IMR-90 (cell line): Measurements from ENCODE around the gene ZNF365. TPM values are rescaled to one million over a fixed set of nuclear protein-coding genes. Genes with fewer than 3 reads are reported as not detected.
A peak's percentile ranks its signal among the peaks of the same experiment; 100 is the strongest.

Source experiments
- ATAC-seq: fragments of 200-7000 bp; cut with Tn5 transposase; 2 replicates; pipeline ENCODE4 v1.9.1; 2020; ENCODE audit warnings: low read depth, mild to moderate bottlenecking, moderate library complexity
- BruUV-seq: library from RNA; stranded (reverse); fragments of 400-500 nt; replicated peaks from 2 replicates; lab custom pipeline; 2021; lab: Mats Ljungman, UMichigan
- CTCF ChIA-PET: fragments of 300-600 bp; formaldehyde crosslinking; extraction: SDS; loops from one replicate; lab custom pipeline; 2021; ENCODE audit warnings: antibody characterized with exemption; lab: Yijun Ruan, JAX
- POLR2A ChIA-PET: fragments of 300-600 bp; sonication (Branson Sonifier 250); formaldehyde crosslinking; loops from one replicate; lab custom pipeline; 2022; ENCODE audit warnings: antibody characterized with exemption; ENCODE audit not compliant: unreplicated experiment; lab: Charles Lee
- DNase-seq: peaks from one replicate; pipeline ENCODE4 v3.0.0; 2013
- H2AFZ ChIP-seq: replicated peaks from 2 replicates; pipeline ENCODE3; 2013; ENCODE audit warnings: low read length, mild to moderate bottlenecking; ENCODE audit not compliant: poor library complexity
- H2AK5ac ChIP-seq: 2 replicates; pipeline ENCODE4 v1.6.1; 2013; ENCODE audit warnings: low read depth, low read length, inconsistent platforms
- H2AK9ac ChIP-seq: replicated peaks from 2 replicates; pipeline ENCODE3; 2013; ENCODE audit warnings: mild to moderate bottlenecking, low read depth, low read length, moderate library complexity; ENCODE audit not compliant: poor library complexity
- H2BK120ac ChIP-seq: 2 replicates; pipeline ENCODE4 v1.6.1; 2013; ENCODE audit warnings: low read depth, low read length, inconsistent platforms
- H2BK15ac ChIP-seq: 3 replicates; pipeline ENCODE4 v1.6.1; 2013; ENCODE audit warnings: low read depth, low read length, inconsistent platforms
- H2BK20ac ChIP-seq: 2 replicates; pipeline ENCODE4 v1.6.1; 2013; ENCODE audit warnings: low read depth, mild to moderate bottlenecking, inconsistent platforms, low read length, moderate library complexity
- H2BK5ac ChIP-seq: 2 replicates; pipeline ENCODE4 v1.6.1; 2013; ENCODE audit warnings: mild to moderate bottlenecking, low read depth, low read length, inconsistent platforms; ENCODE audit not compliant: poor library complexity, severe bottlenecking
- H3K14ac ChIP-seq: replicated peaks from 2 replicates; pipeline ENCODE4 v1.6.1; 2013; ENCODE audit warnings: low read depth, low read length, inconsistent platforms
- H3K18ac ChIP-seq: 2 replicates; pipeline ENCODE4 v1.6.1; 2013; ENCODE audit warnings: low read depth, low read length, control low read depth
- H3K23ac ChIP-seq: 2 replicates; pipeline ENCODE4 v1.6.1; 2013; ENCODE audit warnings: low read depth, low read length, inconsistent platforms
- H3K27ac ChIP-seq: 2 replicates; pipeline ENCODE4 v1.5.1; 2013; ENCODE audit warnings: mild to moderate bottlenecking, control low read depth, low read length; ENCODE audit not compliant: insufficient read depth
- H3K27me3 ChIP-seq: 2 replicates; pipeline ENCODE4 v1.6.1; 2013; ENCODE audit warnings: low read length; ENCODE audit not compliant: control insufficient read depth, insufficient read depth
- H3K36me3 ChIP-seq: 2 replicates; pipeline ENCODE4 v1.6.1; 2013; ENCODE audit warnings: low read length, mixed read lengths; ENCODE audit not compliant: control insufficient read depth, insufficient read depth
- H3K4ac ChIP-seq: 2 replicates; pipeline ENCODE4 v1.6.1; 2013; ENCODE audit warnings: low read depth, low read length, inconsistent platforms
- H3K4me1 ChIP-seq: 2 replicates; pipeline ENCODE4 v1.6.1; 2013; ENCODE audit warnings: low read length, mixed read lengths; ENCODE audit not compliant: control insufficient read depth, insufficient read depth
- H3K4me2 ChIP-seq: 2 replicates; pipeline ENCODE4 v1.6.1; 2013; ENCODE audit warnings: low read depth, mild to moderate bottlenecking, control low read depth, low read length, moderate library complexity
- H3K4me3 ChIP-seq: 2 replicates; pipeline ENCODE4 v1.5.1; 2013; ENCODE audit warnings: low read depth, mild to moderate bottlenecking, control low read depth, low read length, moderate library complexity; ENCODE audit not compliant: insufficient read depth
- H3K56ac ChIP-seq: 2 replicates; pipeline ENCODE4 v1.6.1; 2013; ENCODE audit warnings: low read length, inconsistent platforms; ENCODE audit not compliant: insufficient read depth; ENCODE audit errors: extremely low read depth
- H3K79me1 ChIP-seq, 2 experiments: 2 replicates each; pipeline ENCODE4 v1.6.1; 2013; ENCODE audit warnings: low read length in 2 of 2, inconsistent platforms in 1 of 2, low read depth in 1 of 2
- H3K9ac ChIP-seq: 2 replicates; pipeline ENCODE4 v1.6.1; 2013; ENCODE audit warnings: low read depth, low read length, control low read depth
- H3K9me1 ChIP-seq: 2 replicates; pipeline ENCODE4 v1.6.1; 2013; ENCODE audit warnings: low read length, inconsistent platforms; ENCODE audit not compliant: insufficient read depth
- H3K9me3 ChIP-seq: 2 replicates; pipeline ENCODE4 v1.6.1; 2013; ENCODE audit warnings: low read length; ENCODE audit not compliant: control insufficient read depth, insufficient read depth
- H4K20me1 ChIP-seq: 2 replicates; pipeline ENCODE4 v1.6.1; 2013; ENCODE audit warnings: low read length, inconsistent platforms; ENCODE audit not compliant: insufficient read depth
- H4K5ac ChIP-seq: 2 replicates; pipeline ENCODE4 v1.6.1; 2013; ENCODE audit warnings: mild to moderate bottlenecking, low read depth, low read length, control low read depth
- H4K8ac ChIP-seq, 2 experiments: 2 replicates each; pipeline ENCODE4 v1.6.1; 2013; ENCODE audit warnings: low read depth in 2 of 2, low read length in 2 of 2, control low read depth in 1 of 2, inconsistent platforms in 1 of 2
- H4K91ac ChIP-seq: 2 replicates; pipeline ENCODE4 v1.6.1; 2013; ENCODE audit warnings: low read depth, low read length, inconsistent platforms; ENCODE audit not compliant: insufficient read depth
- BHLHE40 ChIP-seq: fragments of 150-350 bp; IDR thresholded peaks from 2 replicates; pipeline ENCODE4 v1.6.1; 2016; ENCODE audit warnings: mild to moderate bottlenecking, low read depth, low read length
- CEBPB ChIP-seq: IDR thresholded peaks from 2 replicates; pipeline ENCODE4 v1.6.1; 2012; ENCODE audit warnings: low read depth, low read length, improper control_type of control experiment
- CHD1 ChIP-seq: IDR thresholded peaks from 2 replicates; pipeline ENCODE4 v1.6.1; 2012; ENCODE audit warnings: low read depth, low read length, improper control_type of control experiment
- FOS ChIP-seq: fragments of 150-350 bp; IDR thresholded peaks from 2 replicates; pipeline ENCODE4 v1.6.1; 2016; ENCODE audit warnings: low read depth, low read length
- MAFK ChIP-seq: IDR thresholded peaks from 2 replicates; pipeline ENCODE4 v1.6.1; 2012; ENCODE audit warnings: low read depth, low read length, improper control_type of control experiment
- MAZ ChIP-seq: IDR thresholded peaks from 2 replicates; pipeline ENCODE4 v1.6.1; 2012; ENCODE audit warnings: low read depth, mild to moderate bottlenecking, low read length, improper control_type of control experiment, moderate library complexity, borderline replicate concordance
- MXI1 ChIP-seq: IDR thresholded peaks from 2 replicates; pipeline ENCODE4 v1.6.1; 2012; ENCODE audit warnings: low read depth, mild to moderate bottlenecking, low read length, moderate library complexity, borderline replicate concordance
- NFE2L2 ChIP-seq: fragments of 150-350 bp; IDR thresholded peaks from 2 replicates; pipeline ENCODE4 v1.6.1; 2016; ENCODE audit warnings: low read depth, mild to moderate bottlenecking, low read length
- POLR2A ChIP-seq: IDR thresholded peaks from 2 replicates; pipeline ENCODE4 v1.6.1; 2012; ENCODE audit warnings: mild to moderate bottlenecking, low read depth, low read length
- RAD21 ChIP-seq: IDR thresholded peaks from 2 replicates; pipeline ENCODE4 v1.6.1; 2012; ENCODE audit warnings: low read length, improper control_type of control experiment
- RCOR1 ChIP-seq: IDR thresholded peaks from 2 replicates; pipeline ENCODE4 v1.6.1; 2012; ENCODE audit warnings: mild to moderate bottlenecking, low read length, improper control_type of control experiment; ENCODE audit not compliant: insufficient replicate concordance
- RFX5 ChIP-seq: IDR thresholded peaks from 2 replicates; pipeline ENCODE4 v1.8.0; 2012; ENCODE audit warnings: low read depth, mild to moderate bottlenecking, low read length, moderate library complexity
- SMC3 ChIP-seq: fragments of 150-350 bp; IDR thresholded peaks from 2 replicates; pipeline ENCODE4 v1.6.1; 2016; ENCODE audit warnings: low read depth, mild to moderate bottlenecking, antibody characterized with exemption, low read length, moderate library complexity
- WGBS, 2 experiments: methylation state at CpG; one replicate each; pipeline versions ENCODE4 v1.1.5 to v1.1.7; 2013; ENCODE audit warnings: missing lambda C conversion rate in 2 of 2; ENCODE audit not compliant: insufficient read length in 1 of 2; ENCODE audit errors: extremely low coverage in 2 of 2; 5-methylcytosine and 5-hydroxymethylcytosine counted together
- dilution Hi-C: fragments of 300-500 bp; cut with HindIII; formaldehyde crosslinking; loops from one replicate; pipeline ENCODE4 v1.14.3; 2018; ENCODE audit warnings: low sequenced_read_pairs; ENCODE audit not compliant: unreplicated experiment
- in situ Hi-C: fragments of 300-500 bp; cut with MboI; formaldehyde crosslinking; loops from 3 replicates; pipeline ENCODE4 v1.14.3; 2019; ENCODE audit warnings: low sequenced_read_pairs, inconsistent platforms, mixed read lengths
- intact Hi-C: fragments of 100-400 bp; cut with micrococcal nuclease; formaldehyde crosslinking; loops from 2 replicates; pipeline ENCODE4 v1.10.0; 2022
- polyA plus RNA-seq, 3 experiments: library from polyadenylated mRNA; depleted of rRNA; stranded (reverse); fragments of >200 nt; gene quantifications; 2 replicates each; pipeline ENCODE4 v1.2.3, GENCODE V29; 2012; ENCODE audit warnings: low replicate concordance in 1 of 3
- total RNA-seq: library from RNA; depleted of rRNA; stranded (reverse); fragments of >200 nt; gene quantifications from 2 replicates; pipeline ENCODE4 v1.2.3, GENCODE V29; 2012
- TF ChIP-seq, protein P1 (sequence below): fragments of 150-350 bp; IDR thresholded peaks from 2 replicates; pipeline ENCODE4 v1.6.1; 2017; ENCODE audit warnings: mild to moderate bottlenecking, antibody characterized with exemption, low read length, low read depth
- TF ChIP-seq, protein P2 (sequence below): conservative IDR thresholded peaks from 2 replicates; pipeline ENCODE4 v1.5.1; 2012; ENCODE audit warnings: mild to moderate bottlenecking, low read depth, low read length, improper control_type of control experiment

ZNF365 gene
- total and polyA plus RNA-seq, 2 of the 4 experiments (the other 2 are of a cell fraction): 1.2 to 3.2 TPM

DNA sequence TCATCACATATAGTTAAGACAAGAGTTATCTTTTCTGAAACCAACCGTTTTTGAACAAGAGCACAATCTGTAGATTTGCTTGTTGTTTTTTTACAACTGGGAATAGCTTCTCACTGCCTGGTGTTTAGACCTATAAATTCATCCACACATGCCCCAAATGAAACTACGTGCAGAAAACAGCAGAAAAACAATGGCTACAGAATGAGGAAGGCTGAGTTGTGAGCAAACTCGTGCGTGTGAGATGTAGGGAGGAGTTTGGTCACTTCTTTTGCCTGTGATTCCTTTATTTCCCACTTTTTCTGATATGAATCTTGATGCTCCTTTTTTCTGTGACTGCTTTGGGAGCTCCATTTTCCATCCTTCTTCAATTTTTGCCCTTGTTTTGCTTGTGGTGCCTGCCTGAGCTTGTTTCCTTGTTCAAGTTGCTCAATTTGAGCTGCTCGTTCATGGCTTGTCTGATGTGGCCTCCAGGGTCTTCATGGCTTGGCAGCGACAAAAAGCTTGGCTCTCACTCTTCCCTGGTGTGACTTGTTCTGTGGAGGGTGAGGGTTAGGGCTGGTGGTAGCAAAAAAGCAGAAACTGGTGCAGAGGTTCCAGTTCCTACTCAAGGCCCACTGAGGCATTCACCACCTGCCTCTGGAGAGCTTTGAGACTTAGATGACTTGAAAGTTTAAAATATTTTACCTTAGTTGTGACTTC, 76.9 kb downstream of the ZNF365 start:
- Histone ChIP-seq H4K20me1 (no peaks in the 10 kb centered on the region), H3K4ac (peak overlapping the region; percentile 22; the same call in 1 of the 2 replicates), H3K27ac (no peak overlapping the region), H2AFZ (peak overlapping the region; percentile 38), H3K23ac (0 out of 2 replicates have a peak overlapping the region, but pooled peaks have one; percentile 27), H4K91ac (no peak overlapping the region), H3K27me3 (peaks cover 3% of the 10 kb centered on the region; the same call in 1 of the 2 replicates), H2AK5ac (no peak overlapping the region), H3K9ac (no peak overlapping the region), H2BK15ac (no peak overlapping the region), H2AK9ac (no peak overlapping the region), H3K4me2 (no peak overlapping the region), H3K9me3 (no peaks in the 10 kb centered on the region), H2BK5ac (no peak overlapping the region), H3K14ac (no peak overlapping the region), H3K4me1 (peaks cover 4% of the 10 kb centered on the region), H4K8ac (no peak overlapping the region), H3K9me1 (peaks cover 3% of the 10 kb centered on the region; the same call in 1 of the 2 replicates), H3K4me3 (no peak overlapping the region), H2BK20ac (no peak overlapping the region; the same call in 1 of the 2 replicates), H3K18ac (no peak overlapping the region), H2BK120ac (no peak overlapping the region), H3K79me1 (no peaks in the 10 kb centered on the region), H4K5ac (no peak overlapping the region; the same call in 1 of the 2 replicates), H3K56ac (no peak overlapping the region), H3K36me3 (no peaks in the 10 kb centered on the region)
- ChIA-PET CTCF (no interaction called here), POLR2A (no interaction called here)
- BruUV-seq: no TSS peak
- DNase-seq (no peak), ATAC-seq (no peak)
- intact Hi-C loops: no loop called here
- no CpG with 5 or more reads among the region's 6 CpGs for WGBS, 2 experiments
- dilution Hi-C loops: no loop called here
- in situ Hi-C loops: no loop called here
- TF ChIP-seq RFX5: no peak
- no peak for TF ChIP-seq RCOR1
- TF ChIP-seq SMC3: no peak
- TF ChIP-seq, protein P1, sequence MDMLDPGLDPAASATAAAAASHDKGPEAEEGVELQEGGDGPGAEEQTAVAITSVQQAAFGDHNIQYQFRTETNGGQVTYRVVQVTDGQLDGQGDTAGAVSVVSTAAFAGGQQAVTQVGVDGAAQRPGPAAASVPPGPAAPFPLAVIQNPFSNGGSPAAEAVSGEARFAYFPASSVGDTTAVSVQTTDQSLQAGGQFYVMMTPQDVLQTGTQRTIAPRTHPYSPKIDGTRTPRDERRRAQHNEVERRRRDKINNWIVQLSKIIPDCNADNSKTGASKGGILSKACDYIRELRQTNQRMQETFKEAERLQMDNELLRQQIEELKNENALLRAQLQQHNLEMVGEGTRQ: no peak
- TF ChIP-seq CHD1: no peak
- TF ChIP-seq BHLHE40: no peak
- no peak for TF ChIP-seq MAZ
- no peak for TF ChIP-seq NFE2L2
- TF ChIP-seq FOS: no peak
- TF ChIP-seq POLR2A: no peak
- no peak for TF ChIP-seq CEBPB
- TF ChIP-seq, protein P2, sequence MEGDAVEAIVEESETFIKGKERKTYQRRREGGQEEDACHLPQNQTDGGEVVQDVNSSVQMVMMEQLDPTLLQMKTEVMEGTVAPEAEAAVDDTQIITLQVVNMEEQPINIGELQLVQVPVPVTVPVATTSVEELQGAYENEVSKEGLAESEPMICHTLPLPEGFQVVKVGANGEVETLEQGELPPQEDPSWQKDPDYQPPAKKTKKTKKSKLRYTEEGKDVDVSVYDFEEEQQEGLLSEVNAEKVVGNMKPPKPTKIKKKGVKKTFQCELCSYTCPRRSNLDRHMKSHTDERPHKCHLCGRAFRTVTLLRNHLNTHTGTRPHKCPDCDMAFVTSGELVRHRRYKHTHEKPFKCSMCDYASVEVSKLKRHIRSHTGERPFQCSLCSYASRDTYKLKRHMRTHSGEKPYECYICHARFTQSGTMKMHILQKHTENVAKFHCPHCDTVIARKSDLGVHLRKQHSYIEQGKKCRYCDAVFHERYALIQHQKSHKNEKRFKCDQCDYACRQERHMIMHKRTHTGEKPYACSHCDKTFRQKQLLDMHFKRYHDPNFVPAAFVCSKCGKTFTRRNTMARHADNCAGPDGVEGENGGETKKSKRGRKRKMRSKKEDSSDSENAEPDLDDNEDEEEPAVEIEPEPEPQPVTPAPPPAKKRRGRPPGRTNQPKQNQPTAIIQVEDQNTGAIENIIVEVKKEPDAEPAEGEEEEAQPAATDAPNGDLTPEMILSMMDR: no peak
- no peak for TF ChIP-seq RAD21
- TF ChIP-seq MAFK: no peak
- no peak for TF ChIP-seq MXI1
